Esophagus muscularis mucosa (tissue), 4 donors: ENCODE data around the gene ADPGK. TPM values are rescaled to one million over a fixed set of nuclear protein-coding genes. Genes with fewer than 3 reads are reported as not detected.

Experiments used
- DNase-seq: peaks from one replicate; pipeline ENCODE4 v3.0.0-alpha.2; 2017; ENCODE audit errors: extremely low spot score
- H3K27ac ChIP-seq, 4 donors: fragments of 200-600 bp; sonication (generic); replicated peaks in 1 of 4; 1 replicate in 3 of 4; 2 replicates in 1 of 4; pipeline ENCODE4 v1.5.1; 2016 to 2019; ENCODE audit warnings: mild to moderate bottlenecking in 1 of 4
- H3K27me3 ChIP-seq, 4 donors: fragments of 200-600 bp; sonication (generic); one replicate each; pipeline versions ENCODE4 v1.5.1 to v1.6.0; 2016 to 2019
- H3K36me3 ChIP-seq, 4 donors: fragments of 200-600 bp; sonication (generic); one replicate each; pipeline ENCODE4 v1.5.1; 2016 to 2019
- H3K4me1 ChIP-seq, 4 donors: fragments of 200-600 bp; sonication (generic); one replicate each; pipeline ENCODE4 v1.5.1; 2016 to 2019
- H3K4me3 ChIP-seq, 4 donors: fragments of 200-600 bp; sonication (generic); 1 replicate in 2 of 4; 2 replicates in 2 of 4; pipeline ENCODE4 v1.5.1; 2016 to 2019; ENCODE audit warnings: mild to moderate bottlenecking in 4 of 4, moderate library complexity in 1 of 4
- H3K9me3 ChIP-seq, 4 donors: fragments of 200-600 bp; sonication (generic); 1 replicate in 3 of 4; 2 replicates in 1 of 4; pipeline ENCODE4 v1.5.1; 2016 to 2019
- CTCF ChIP-seq, 3 experiments: fragments of 200-600 bp in 2 of 3; fragments of 450-650 bp in 1 of 3; sonication (generic) in 2 of 3; IDR thresholded peaks; one replicate each; pipeline ENCODE4 v1.5.1; 2017 to 2019; ENCODE audit warnings: antibody characterized with exemption in 3 of 3, mild to moderate bottlenecking in 2 of 3, moderate library complexity in 1 of 3
- EP300 ChIP-seq: sonication (generic); formaldehyde crosslinking; IDR thresholded peaks from one replicate; pipeline ENCODE4 v1.6.1; 2017; ENCODE audit warnings: antibody characterized with exemption
- POLR2A ChIP-seq: fragments of 450-650 bp; IDR thresholded peaks from one replicate; pipeline ENCODE4 v1.6.1; 2017; ENCODE audit warnings: antibody characterized with exemption, moderate library complexity, mild to moderate bottlenecking, low read depth
- POLR2AphosphoS5 ChIP-seq, 2 donors: sonication (generic); formaldehyde crosslinking; IDR thresholded peaks; one replicate each; pipeline ENCODE4 v1.6.1; 2017; ENCODE audit warnings: antibody characterized with exemption in 2 of 2
- WGBS: methylation state at CpG from one replicate; pipeline ENCODE4 v1.1.5; 2018; 5-methylcytosine and 5-hydroxymethylcytosine counted together
- intact Hi-C: fragments of 100-400 bp; cut with DNase I; formaldehyde crosslinking; loops from one replicate; pipeline ENCODE4 v1.15.1; 2023
- total RNA-seq, 4 donors: library from RNA; depleted of rRNA; stranded (reverse); fragments of >200 nt; gene quantifications; one replicate each; pipeline versions ENCODE4 v1.1.0 to v1.2.1, GENCODE V29; 2016

ADPGK gene
- total RNA-seq, 4 donors from 2014 or later, result 20.2 to 37.4 (median 22.3) TPM

- no peak overlapping the region for H3K27ac ChIP-seq
- intact Hi-C loops, result no loop called here
- H3K9me3 ChIP-seq, result no peaks in the 10 kb centered on the region
- no peak overlapping the region for H3K4me3 ChIP-seq
- TF ChIP-seq POLR2A (no peak), CTCF (IDR thresholded peaks at IDR 0.05) (no peak), EP300 (no peak), POLR2AphosphoS5 (IDR thresholded peaks at IDR 0.05) (no peak)
- no peaks in the 10 kb centered on the region for H3K27me3 ChIP-seq
- no peaks in the 10 kb centered on the region for H3K4me1 ChIP-seq
- peaks cover 0 to 11% (median 2%) of the 10 kb centered on the region in 4 donors for H3K36me3 ChIP-seq
- WGBS, result 95% methylated on average over 11 of the region's 11 CpGs
- no peak for DNase-seq
These were observed 77.3 kb downstream of the ADPGK start for GRCh38 chr15:72706266-72706665.

Other genes with a start within 250 kb of the ADPGK start
- not detected for gene GOLGA6B, start 129.1 kb downstream of the ADPGK start, total RNA-seq
- gene HIGD2B, start 97.6 kb downstream of the ADPGK start, total RNA-seq, result not detected
- 10 to 100 TPM; 13.9 to 27.9 (median 19.0) TPM for gene BBS4, start 97.6 kb downstream of the ADPGK start, total RNA-seq